Iris pigment epithelial cell (primary cell): ENCODE data around the gene TOLLIP.
"Not testable (repeated sequence)": the region's sequence is repeated elsewhere in the genome, so short reads cannot be mapped to it uniquely, and the experiment has no call there.

Source experiments
- DNase-seq: peaks from one replicate; pipeline ENCODE4 v3.0.0-alpha.2; 2011; ENCODE audit warnings: low read depth

The TOLLIP gene

DNA sequence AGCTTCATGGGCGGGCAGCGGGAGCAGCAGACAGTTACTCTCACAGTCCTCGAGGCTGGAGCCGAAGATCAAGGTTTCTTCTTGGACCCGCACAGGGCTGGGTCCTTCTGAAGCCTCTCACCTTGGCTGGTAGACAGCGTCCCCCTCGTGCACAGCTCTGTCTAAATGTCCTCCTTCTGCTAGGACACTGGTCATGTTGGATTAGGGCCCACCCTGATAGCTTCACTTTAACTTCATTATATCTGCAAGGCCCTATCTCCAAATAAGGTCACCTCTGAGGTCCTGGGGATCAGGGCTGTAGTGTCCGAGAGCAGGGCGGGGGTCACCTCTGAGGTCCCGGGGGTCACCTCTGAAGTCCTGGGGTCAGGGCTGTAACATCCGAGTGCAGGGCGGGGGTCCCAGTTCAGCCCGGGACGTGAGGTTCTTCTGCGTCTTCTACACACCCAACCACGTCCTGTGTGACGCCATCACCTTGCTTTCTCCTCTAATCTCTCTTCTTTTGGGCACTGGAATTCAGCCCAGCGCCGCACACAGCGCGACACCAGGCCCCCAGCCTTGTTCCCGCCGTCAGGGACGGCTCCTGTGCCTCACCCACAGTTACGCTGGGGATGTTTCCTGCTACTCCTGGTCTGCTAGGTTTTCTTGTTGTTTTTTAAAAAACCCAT, 34.1 kb upstream of the TOLLIP start:
- no peak for DNase-seq

DNA sequence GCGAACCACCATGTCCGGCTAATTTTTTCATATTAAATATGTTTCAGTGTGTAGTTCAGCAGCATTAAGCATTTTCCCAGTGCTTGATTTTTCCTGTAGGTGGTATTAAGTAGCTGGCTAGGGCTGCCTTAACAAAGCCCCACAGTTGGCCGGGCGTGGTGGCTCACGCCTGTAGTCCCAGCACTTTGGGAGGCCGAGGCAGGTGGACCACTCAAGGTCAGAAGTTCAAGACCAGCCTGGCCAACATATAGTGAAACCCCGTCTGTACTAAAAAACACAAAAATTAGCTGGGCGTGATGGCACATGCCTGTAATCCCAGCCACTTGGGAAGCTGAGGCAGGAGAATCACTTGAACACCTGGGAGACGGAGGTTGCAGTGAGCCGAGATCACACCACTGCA, 33.5 kb upstream of the TOLLIP start:
- DNase-seq: no peak

DNA sequence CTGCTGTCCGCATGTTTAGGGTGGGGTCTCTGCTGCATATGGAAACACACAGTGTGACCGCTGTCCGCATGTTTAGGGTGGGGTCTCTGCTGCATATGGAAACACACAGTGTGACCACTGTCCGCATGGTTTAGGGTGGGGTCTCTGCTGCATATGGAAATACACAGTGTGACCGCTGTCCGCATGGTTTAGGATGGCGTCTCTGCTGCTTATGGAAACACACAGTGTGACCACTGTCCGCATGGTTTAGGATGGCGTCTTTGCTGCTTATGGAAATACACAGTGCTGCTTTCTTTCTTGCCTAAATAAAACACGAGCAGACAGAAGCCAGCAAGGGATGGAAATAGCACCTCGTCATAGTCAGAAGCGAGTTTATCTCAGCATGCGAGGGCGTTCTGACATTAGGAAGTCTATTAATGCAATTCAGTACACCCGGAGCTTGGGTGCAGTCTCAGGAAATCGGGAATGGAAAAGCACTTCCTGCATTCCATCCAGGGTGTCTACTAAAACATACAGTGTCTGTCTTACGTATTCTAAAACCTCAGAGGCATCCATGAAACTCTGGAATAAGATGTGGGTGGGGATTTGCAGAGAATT, 32.6 kb upstream of the TOLLIP start:
- DNase-seq: peak; percentile 35

DNA sequence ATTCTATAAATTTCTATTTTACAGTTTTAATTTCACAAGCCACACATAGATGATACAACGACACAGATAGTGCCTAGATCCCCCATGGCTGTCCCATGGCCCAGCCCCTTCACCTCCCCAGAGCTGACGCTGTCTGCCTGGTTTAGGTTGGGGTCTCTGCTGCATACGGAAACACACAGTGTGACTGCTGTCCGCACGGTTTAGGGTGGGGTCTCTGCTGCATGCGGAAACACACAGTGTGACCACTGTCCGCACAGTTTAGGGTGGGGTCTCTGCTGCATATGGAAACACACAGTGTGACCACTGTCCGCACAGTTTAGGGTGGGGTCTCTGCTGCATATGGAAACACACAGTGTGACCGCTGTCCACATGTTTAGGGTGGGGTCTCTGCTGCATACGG, 31.8 kb upstream of the TOLLIP start:
- not testable (repeated sequence) for DNase-seq

DNA sequence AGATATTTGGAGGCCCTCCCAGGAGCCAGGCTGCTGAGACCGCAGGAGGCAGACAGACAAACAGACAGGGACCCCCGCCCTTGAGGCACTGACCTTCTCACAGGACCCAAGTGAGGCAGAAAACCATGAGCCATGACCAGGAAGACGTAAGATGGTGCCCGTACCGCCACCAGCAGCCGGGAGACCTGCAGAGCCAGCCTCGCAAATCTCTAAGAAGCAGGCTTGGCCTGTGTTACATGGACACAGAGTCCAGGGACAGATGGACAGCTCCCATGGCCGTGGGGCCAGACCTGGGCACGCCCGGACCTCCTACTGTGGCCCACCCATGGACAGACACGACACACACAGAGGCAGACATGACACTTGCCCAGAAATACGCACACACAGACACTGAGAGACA, 30.7 kb upstream of the TOLLIP start:
- no peak for DNase-seq

DNA sequence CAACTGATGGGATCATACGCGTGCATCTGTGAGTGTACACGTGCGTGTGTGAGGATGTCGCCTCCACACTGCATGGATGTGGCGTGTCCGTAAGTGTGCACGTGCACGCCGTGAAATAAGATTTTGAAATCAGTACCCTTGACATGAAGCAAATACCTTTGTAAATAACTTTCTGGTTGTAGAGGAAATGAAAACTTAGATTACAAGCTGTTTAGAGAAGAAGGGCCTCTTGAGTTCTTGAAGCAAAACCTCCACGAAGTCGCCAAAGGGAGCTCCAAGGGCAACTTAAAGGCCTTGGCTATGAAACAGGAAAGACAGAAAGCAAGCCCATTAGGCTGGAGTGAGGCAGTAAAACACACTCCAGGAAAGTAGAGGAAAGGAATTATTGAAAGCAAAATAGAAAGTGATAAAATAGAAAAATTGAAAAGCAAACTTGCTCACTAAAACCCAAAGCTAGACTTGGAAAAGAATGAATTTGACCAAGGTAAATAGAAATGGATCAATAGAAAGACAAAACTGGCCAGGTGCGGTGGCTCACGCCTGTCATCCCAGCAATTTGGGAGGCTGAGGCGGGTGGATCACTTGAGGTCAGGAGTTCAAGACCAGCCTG, 29.7 kb upstream of the TOLLIP start:
- DNase-seq: no peak

DNA sequence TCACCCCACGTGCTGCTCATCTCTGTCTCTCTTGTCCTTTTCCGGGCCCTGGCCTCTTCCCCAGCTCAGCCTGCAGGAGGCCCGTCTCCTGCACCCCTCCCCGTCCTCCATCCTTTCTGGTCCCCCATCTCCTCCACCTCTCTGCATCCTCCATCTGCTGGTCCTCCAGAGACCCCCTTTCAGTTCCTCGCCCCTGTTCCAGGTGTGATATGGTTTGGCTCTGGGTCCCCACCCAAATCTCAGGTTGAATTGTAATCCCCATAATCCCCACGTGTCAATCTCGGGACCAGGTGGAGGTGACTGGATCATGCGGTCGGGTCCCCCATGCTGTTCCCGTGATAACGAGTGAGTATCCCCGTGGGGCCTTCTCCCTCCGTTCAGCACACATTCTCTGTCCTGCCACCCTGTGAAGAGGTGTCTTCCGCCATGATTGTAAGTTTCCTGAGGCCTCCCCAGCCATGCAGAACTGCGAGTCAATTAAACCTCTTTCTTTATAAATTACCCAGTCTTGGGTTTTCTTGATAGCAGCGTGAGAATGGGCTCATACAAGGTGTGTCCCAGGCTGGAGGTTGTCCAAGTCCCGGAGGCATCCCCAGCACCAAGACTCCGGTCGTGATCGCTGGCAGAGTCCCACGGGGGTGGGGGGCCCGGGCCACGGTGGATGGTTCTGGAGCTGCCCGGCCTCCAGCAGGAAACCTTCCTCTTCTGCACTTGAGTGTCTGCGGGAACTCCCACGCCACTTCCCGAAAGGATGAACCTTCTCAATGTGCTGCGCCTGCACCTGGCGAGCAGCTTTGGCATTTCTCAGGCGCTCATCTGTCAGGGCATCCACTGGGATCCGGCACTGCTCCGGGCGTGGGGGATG, 29.0 kb upstream of the TOLLIP start:
- DNase-seq: no peak

DNA sequence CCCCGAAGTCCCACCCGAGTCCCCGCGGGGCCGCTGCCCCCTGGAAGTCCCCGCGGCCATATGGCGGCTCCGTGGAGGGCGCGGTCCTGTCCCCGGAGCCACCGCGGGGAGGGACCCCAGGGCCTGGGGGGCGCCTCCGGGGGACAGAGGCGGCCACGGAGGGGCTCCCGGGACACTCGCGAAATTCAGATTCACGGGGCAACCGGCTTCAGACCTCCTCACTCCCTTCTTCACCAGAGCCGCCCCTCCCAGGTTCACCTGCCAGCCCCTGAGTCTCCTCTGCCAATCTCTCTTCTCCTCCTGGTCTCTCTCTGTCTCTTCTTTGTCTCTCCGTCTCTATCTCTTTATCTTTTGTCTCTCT, 28.2 kb upstream of the TOLLIP start:
- DNase-seq: no peak

DNA sequence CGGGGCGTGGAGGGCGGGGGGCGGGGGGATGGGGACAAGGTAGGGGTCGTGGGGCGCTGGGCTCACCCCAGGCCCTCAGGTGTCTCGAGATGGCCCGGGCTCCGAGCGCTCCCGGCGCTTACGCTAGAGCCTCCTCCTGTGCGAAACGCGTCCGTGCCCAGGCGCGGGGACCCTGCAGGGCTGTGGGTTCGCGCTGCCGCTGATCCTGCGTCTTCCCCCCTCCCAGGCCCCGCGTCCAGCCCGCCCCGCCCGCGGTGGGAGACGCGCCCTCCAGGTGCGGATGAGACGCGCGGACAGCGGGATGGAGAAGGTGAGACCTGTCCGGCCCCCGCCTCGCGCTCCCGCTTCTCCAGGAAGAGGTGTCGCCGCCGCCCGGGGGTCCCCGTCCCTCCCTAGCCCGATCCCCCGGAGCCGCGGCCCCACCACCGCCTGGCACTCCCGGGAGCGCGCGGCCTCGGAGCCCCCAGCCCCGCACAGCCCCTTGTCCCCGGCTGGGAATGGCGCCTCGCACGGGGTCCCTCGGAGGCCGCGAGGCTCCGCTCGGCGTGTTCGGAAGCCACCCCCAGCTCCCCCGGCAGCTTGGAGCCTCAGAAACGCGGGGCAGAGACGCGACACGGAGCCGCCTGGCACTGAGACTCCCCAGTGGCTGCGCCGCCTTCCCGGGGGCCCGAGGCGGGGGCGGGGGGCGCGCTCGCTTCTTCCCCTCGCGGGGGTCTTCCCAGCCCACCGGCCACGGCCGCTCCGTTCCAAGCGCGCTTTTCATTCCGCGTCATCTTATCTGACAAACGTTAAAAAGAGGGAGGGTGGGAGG, 27.6 kb upstream of the TOLLIP start:
- peak; percentile 12 for DNase-seq

DNA sequence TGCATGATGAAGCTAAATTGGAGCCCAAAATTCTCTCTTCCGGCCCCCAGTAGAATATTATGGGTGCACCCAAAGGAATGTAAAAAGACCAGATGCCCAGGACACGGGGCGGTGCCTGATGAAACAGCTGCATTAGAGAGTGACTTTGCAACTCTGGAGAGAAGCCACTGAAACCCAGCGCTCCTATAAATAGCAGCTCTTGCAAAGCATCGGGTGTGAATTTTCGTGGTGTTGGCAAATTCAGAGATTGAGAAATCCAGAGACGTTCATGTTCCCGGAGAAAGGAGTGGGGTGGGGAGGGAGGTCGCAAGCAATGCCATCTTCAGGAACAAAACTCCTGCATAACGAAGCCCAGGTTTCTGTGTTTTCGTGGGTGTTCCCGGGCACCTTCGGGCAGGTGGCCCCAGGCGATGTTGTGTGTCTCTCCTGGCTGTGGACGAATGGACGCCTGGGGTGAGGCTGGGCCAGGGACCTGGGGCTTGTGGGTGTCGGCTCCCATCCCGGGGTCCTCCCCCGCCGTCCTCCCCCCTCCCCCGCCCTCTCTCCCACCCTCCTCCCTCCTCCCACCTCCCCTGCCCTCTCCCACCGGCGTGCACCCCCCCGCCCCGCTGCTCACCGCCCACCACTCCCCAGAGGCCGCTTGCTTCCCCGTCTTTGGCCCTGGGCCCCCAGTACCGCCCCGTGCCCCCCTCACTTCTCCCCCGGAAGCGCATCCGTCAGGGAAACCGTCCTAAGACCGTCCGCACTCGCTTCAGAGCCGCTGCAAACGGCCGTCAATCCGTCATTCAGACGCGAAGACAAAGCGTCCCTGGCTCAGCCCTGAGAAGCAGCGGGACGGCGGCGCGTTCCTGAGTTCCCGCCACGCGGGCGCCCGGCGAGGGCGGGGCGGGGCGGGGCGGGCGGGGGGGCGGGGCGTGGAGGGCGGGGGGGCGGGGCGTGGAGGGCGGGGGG, 26.7 kb upstream of the TOLLIP start:
- peak; percentile 88 for DNase-seq

DNA sequence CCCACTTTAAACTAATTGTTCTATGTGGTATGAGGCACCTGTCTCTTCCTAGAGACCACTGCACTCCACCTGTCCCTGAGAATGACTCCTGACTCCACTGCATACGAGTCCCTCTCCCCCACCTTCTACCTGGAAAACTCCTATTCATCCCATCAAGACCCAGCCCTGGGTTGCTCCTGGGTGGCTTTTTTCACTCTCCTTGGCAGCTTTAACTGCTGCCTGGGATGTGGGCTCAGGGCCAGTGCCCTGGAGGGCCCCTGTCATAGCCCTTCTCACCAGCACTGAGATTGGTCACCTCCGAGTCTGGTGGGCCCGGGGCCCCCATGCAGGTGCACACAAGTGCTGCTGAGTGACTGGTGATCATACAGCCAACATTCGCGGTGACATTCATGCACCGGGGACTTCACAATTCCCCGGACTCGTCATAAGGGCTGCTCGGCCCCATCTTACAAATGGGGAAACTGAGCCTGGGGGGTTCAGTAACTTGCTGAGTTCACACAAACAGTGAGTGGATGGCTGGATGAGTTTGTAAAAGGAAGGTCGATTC, 25.9 kb upstream of the TOLLIP start:
- no peak for DNase-seq

DNA sequence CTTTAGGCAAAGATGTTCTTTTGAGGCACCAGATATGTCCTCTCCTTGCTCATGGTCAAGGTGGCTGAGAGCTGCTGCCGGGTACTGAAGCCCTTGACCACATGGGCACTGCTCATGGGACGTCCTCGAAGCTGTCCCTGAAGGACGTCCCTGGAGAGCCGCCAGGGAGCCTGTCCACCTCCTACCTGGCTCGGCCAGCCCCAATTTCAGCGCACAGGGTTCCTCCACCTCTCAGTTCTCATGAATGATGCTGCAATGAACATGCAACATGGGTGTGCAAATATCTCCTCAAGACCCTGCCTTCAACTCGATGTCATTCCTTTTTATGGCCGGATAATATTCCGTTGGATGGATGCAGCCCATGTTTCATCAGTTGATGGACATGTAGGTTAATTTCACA, 24.4 kb upstream of the TOLLIP start:
- DNase-seq: no peak

DNA sequence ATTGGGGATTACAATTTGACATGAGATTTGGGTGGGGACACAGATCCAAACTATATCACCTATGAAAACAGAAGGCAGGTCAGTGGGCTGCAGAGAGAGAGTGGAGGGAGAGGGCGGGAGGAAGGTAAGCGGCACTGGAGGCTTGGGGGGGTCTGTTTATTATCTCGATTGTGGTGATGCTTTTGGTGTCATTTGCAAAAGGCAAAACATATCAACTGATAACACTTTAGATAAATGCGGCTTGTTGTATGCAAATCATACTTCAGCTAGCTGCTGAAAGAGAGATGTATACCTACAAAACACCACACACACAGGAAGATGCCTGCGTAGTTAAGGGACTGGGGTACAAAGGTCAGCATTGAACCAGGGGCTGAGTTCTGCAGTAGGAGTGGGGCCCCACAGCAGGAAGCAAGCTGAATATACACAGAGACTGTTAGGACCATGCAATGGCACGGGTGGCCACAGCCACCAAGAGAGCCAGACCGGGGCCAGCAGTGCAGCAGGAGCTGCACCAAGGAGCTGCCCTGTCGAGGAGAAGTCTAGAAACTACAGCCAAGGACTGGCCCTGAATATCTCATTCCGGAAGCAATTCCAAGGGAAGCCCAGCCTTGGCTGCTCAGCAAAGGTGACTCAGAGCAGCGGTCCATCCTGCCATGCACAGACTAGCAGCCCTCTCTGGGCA, 23.8 kb upstream of the TOLLIP start:
- no peak for DNase-seq

DNA sequence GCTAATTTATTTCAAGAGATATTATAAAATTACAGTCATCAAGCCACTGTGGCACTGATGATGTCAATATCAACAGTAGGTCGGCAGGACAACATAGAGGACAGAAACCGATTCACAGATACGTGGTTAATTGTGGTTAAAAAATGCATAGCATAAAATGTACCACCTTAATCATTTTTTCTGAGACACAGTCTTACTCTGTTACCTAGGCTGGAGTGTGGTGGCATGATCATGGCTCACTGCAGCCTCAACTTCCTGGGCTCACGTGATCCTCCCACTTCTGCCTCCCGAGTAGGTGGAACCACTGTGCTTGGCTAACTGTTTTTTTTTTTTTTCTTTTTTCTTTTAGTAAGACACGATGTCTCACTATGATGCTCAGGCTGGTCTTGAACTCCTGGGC, 21.0 kb upstream of the TOLLIP start:
- no peak for DNase-seq

DNA sequence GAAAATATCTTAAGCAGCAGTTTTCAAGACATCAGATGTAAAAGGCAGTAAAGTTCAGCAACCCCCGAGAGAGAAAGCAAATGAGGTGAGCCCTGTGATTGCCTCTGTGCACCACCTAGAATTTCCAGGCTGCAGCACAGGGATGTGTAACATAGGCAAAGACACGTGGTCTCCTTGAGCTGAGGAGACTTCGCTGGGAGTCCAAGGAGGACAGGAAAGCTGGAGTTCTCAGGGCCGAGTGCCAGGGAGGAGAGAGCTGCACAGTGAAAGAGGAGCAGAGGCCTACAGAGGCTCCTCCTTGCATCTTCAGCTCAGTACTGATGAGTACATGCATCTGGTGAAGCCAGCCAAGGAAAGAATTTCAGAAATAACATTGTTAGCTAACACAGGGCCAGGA, 17.6 kb upstream of the TOLLIP start:
- no peak for DNase-seq

DNA sequence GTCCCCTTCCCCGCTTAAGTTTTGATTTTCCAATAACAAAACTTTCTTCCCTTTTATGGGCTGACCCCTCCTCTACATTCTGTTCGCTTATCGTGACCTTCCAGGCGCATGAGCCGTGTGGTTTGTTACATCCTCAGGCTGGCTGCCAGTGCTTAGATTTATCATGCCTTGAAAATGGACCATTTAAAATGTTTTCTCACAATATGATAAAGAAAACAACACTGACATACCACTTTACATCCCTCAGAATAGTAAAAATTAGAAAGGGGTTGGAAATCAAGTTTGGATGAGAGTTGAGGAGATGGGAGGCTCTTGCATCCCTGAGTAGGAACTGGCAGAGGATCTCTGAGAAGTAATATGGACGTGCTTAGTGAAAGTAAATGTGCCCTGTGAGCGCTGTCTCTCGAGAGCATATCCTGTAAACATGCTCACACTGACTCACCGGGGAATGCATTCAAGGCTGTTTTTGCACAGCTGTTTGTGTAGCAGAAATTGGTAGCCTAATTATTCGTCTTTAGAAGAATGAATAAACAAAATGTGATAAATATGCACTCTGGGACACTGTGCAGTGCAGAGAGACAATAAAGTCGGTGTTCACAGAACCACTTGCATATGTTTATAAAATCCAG, 17.1 kb upstream of the TOLLIP start:
- peak; percentile 79 for DNase-seq

DNA sequence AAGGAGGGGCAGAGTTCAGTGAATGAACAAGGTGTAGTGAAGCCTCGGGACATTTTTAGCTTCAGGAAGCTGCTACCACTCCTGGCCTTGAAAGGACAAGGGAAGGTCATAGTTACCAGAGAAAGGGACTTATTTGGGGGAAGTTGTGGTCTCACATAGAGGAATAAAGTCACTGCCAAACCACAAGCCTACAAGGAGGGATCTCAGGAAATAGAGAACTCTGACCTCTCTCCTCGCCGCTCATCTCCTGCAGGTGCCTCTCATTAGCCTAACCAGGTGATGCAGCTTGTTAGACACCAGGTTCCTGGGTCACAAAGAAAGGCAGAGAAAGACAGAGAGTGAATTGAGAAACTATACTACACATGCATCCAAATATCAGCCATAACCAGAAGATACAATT, 14.3 kb upstream of the TOLLIP start:
- DNase-seq: no peak

DNA sequence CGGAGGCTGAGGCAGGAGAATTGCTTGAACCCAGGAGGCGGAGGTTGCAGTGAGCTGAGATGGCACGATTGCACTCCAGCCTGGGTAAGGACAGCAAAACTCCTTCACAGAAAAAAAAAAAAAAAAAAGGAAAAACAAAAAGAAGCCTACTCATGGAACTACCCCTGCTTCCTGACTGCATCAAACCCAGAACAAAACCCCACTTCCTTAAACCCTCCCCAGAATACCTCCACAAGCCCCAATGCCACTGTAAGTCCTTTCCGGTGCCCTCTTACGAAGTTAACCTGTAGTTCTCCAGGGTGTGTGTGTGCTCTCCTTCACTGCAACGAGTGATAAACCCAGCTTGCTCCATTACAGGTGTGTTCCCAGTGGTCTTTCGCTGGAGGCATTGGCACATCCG, 8.6 kb upstream of the TOLLIP start:
- DNase-seq: no peak

DNA sequence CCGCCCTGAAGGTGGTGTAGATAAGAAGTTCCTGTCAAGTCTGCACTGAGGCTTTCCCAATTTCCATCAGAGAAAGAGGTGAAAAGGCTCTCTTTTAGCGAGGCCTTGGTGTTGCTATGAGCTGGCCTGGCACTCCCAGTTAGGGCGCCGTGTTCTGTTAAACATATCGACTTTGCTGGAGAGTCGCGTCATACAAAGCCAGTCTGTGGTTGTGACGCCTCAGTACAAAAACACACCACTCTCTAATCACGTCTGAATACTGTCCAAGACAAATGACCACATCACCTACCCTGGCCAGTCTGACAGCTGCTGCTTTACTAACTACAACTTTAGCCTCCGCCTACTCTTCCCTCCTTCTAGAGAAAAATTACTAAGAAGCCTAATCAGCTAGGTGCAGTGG, 8.0 kb upstream of the TOLLIP start:
- DNase-seq: no peak
